Measurements from ENCODE around the gene POLR2I. TPM values are rescaled to one million over a fixed set of nuclear protein-coding genes. Genes with fewer than 3 reads are reported as not detected.

POLR2I gene
- total and polyA plus RNA-seq, 2 experiments from 2014 or later: 94.0 to 413 TPM

- TF ChIP-seq, protein P1, sequence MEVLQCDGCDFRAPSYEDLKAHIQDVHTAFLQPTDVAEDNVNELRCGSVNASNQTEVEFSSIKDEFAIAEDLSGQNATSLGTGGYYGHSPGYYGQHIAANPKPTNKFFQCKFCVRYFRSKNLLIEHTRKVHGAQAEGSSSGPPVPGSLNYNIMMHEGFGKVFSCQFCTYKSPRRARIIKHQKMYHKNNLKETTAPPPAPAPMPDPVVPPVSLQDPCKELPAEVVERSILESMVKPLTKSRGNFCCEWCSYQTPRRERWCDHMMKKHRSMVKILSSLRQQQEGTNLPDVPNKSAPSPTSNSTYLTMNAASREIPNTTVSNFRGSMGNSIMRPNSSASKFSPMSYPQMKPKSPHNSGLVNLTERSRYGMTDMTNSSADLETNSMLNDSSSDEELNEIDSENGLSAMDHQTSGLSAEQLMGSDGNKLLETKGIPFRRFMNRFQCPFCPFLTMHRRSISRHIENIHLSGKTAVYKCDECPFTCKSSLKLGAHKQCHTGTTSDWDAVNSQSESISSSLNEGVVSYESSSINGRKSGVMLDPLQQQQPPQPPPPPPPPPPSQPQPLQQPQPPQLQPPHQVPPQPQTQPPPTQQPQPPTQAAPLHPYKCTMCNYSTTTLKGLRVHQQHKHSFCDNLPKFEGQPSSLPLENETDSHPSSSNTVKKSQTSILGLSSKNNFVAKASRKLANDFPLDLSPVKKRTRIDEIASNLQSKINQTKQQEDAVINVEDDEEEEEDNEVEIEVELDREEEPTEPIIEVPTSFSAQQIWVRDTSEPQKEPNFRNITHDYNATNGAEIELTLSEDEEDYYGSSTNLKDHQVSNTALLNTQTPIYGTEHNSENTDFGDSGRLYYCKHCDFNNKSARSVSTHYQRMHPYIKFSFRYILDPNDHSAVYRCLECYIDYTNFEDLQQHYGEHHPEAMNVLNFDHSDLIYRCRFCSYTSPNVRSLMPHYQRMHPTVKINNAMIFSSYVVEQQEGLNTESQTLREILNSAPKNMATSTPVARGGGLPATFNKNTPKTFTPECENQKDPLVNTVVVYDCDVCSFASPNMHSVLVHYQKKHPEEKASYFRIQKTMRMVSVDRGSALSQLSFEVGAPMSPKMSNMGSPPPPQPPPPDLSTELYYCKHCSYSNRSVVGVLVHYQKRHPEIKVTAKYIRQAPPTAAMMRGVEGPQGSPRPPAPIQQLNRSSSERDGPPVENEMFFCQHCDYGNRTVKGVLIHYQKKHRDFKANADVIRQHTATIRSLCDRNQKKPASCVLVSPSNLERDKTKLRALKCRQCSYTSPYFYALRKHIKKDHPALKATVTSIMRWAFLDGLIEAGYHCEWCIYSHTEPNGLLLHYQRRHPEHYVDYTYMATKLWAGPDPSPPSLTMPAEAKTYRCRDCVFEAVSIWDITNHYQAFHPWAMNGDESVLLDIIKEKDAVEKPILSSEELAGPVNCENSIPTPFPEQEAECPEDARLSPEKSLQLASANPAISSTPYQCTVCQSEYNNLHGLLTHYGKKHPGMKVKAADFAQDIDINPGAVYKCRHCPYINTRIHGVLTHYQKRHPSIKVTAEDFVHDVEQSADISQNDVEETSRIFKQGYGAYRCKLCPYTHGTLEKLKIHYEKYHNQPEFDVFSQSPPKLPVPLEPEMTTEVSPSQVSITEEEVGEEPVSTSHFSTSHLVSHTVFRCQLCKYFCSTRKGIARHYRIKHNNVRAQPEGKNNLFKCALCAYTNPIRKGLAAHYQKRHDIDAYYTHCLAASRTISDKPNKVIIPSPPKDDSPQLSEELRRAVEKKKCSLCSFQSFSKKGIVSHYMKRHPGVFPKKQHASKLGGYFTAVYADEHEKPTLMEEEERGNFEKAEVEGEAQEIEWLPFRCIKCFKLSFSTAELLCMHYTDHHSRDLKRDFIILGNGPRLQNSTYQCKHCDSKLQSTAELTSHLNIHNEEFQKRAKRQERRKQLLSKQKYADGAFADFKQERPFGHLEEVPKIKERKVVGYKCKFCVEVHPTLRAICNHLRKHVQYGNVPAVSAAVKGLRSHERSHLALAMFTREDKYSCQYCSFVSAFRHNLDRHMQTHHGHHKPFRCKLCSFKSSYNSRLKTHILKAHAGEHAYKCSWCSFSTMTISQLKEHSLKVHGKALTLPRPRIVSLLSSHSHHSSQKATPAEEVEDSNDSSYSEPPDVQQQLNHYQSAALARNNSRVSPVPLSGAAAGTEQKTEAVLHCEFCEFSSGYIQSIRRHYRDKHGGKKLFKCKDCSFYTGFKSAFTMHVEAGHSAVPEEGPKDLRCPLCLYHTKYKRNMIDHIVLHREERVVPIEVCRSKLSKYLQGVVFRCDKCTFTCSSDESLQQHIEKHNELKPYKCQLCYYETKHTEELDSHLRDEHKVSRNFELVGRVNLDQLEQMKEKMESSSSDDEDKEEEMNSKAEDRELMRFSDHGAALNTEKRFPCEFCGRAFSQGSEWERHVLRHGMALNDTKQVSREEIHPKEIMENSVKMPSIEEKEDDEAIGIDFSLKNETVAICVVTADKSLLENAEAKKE (CRISPR knock-in tag; IDR thresholded peaks at IDR 0.05): no peak
Measured at GRCh38 chr19:36120984-36121358, 6.3 kb upstream of the POLR2I start (continued).

DNA sequence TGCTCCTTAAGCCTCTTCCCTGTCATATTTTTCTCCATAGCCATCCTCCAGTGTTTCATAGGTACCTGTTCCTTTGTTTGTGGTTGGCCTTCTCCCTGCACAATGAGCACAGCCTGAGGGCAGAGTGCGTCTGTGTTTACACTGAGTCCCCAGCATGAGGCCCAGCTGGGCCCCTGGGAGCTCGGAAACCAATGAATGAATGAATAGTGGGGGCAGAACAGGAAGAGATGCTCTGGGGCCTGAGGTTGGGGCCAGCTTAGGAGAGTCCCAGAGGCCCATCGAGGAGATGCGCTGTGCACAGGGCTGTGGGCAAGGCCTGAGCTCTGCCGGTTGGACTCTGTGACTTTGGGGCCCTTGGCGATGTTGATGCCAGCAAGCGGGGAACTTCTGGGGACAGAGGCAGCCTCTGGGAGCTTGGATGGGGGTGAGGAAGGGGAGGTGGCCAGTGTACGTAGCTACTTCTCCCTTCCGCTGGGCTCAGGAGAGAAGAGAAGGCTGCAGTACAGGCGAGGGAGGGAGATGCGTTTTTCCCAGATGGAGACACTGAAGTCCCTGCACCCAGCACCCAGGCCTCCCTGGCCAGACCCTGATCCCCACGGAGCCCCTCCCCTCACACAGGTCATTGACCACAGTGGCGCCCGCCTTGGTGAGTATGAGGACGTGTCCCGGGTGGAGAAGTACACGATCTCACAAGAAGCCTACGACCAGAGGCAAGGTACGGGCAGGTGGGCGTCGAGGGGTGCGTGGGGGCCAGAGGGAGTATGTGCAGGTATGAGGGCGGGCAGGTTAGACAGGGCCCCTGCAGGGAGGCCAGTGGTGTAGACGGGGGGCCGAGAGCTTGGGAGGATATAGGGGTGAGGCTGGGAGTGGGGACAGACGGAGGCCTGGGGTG lies 5.7 kb upstream of the POLR2I start:
- peaks cover 8% of the 10 kb centered on the region; the same call in 1 of the 2 replicates for H3K4me1 ChIP-seq (ENCODE audit: insufficient read depth)
- no peak overlapping the region for H3K4me2 ChIP-seq
- no peak overlapping the region for H3K4me3 ChIP-seq
- H3K27me3 Mint-ChIP-seq (ENCODE audit: insufficient read depth, low read depth, poor library complexity): peaks cover 7% of the 10 kb centered on the region
- H3K4me1 Mint-ChIP-seq: peaks cover 15% of the 10 kb centered on the region
- H2AFZ ChIP-seq: no peak overlapping the region
- H3K9me3 Mint-ChIP-seq: no peaks in the 10 kb centered on the region; the same call in 2 of the 3 replicates
- peak overlapping the region; percentile 45; the same call in 1 of the 2 replicates for H3K27ac ChIP-seq (ENCODE audit: low read depth)
- ATAC-seq (no peak), DNase-seq (ENCODE audit: low spot score) (no peak)
- H3K4me3 Mint-ChIP-seq: peak overlapping the region; percentile 20; the same call in 1 of the 3 replicates
- no peaks in the 10 kb centered on the region; the same call in 1 of the 2 replicates for H3K36me3 ChIP-seq (ENCODE audit: insufficient read depth)
- H3K36me3 Mint-ChIP-seq (ENCODE audit: low read depth): peaks cover 61% of the 10 kb centered on the region
- 0 out of 2 replicates have a peak, but pooled peaks cover 4% of the 10 kb centered on the region for H4K20me1 ChIP-seq (replicated peaks; ENCODE audit: insufficient read depth)
- peaks cover 16% of the 10 kb centered on the region for H3F3A ChIP-seq (replicated peaks; ENCODE audit: low read depth)
- no peaks in the 10 kb centered on the region for H3K27me3 ChIP-seq (ENCODE audit: insufficient read depth)
- peaks cover 13% of the 10 kb centered on the region for H3K79me2 ChIP-seq (replicated peaks; ENCODE audit: insufficient read depth)
- H3K27ac Mint-ChIP-seq: peak overlapping the region; percentile 68
- no peaks in the 10 kb centered on the region for H3K9me2 ChIP-seq (ENCODE audit: insufficient read depth)
- TF ChIP-seq, protein P2, sequence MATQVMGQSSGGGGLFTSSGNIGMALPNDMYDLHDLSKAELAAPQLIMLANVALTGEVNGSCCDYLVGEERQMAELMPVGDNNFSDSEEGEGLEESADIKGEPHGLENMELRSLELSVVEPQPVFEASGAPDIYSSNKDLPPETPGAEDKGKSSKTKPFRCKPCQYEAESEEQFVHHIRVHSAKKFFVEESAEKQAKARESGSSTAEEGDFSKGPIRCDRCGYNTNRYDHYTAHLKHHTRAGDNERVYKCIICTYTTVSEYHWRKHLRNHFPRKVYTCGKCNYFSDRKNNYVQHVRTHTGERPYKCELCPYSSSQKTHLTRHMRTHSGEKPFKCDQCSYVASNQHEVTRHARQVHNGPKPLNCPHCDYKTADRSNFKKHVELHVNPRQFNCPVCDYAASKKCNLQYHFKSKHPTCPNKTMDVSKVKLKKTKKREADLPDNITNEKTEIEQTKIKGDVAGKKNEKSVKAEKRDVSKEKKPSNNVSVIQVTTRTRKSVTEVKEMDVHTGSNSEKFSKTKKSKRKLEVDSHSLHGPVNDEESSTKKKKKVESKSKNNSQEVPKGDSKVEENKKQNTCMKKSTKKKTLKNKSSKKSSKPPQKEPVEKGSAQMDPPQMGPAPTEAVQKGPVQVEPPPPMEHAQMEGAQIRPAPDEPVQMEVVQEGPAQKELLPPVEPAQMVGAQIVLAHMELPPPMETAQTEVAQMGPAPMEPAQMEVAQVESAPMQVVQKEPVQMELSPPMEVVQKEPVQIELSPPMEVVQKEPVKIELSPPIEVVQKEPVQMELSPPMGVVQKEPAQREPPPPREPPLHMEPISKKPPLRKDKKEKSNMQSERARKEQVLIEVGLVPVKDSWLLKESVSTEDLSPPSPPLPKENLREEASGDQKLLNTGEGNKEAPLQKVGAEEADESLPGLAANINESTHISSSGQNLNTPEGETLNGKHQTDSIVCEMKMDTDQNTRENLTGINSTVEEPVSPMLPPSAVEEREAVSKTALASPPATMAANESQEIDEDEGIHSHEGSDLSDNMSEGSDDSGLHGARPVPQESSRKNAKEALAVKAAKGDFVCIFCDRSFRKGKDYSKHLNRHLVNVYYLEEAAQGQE (IDR thresholded peaks at IDR 0.05; ENCODE audit: unreplicated experiment): no peak
- TF ChIP-seq EZH2phosphoT487 (IDR thresholded peaks at IDR 0.05; ENCODE audit: unreplicated experiment): no peak
- TF ChIP-seq, protein P1 (CRISPR knock-in tag; IDR thresholded peaks at IDR 0.05): no peak
